Peyer's patch (tissue), 4 donors: Measurements from ENCODE around the gene ANKLE1. TPM values are rescaled to one million over a fixed set of nuclear protein-coding genes. Genes with fewer than 3 reads are reported as not detected.

Experiments
- DNase-seq, 3 donors: peaks; one replicate each; pipeline ENCODE4 v3.0.0-alpha.2; 2017 to 2019
- H3K27ac ChIP-seq, 4 donors: fragments of 200-600 bp; sonication (generic); one replicate each; pipeline ENCODE4 v1.5.1; 2016 to 2019
- H3K27me3 ChIP-seq, 2 donors: fragments of 200-600 bp; sonication (generic); one replicate each; pipeline ENCODE4 v1.5.1; 2019
- H3K36me3 ChIP-seq, 3 donors: fragments of 200-600 bp; sonication (generic); one replicate each; pipeline ENCODE4 v1.5.1; 2016 to 2019
- H3K4me1 ChIP-seq, 4 donors: fragments of 200-600 bp; sonication (generic); one replicate each; pipeline ENCODE4 v1.5.1; 2016 to 2019
- H3K4me3 ChIP-seq, 4 donors: fragments of 200-600 bp; sonication (generic); 1 replicate in 3 of 4; 2 replicates in 1 of 4; pipeline ENCODE4 v1.5.1; 2016 to 2019; ENCODE audit warnings: mild to moderate bottlenecking in 1 of 4
- H3K9me3 ChIP-seq, 4 donors: fragments of 200-600 bp; sonication (generic); one replicate each; pipeline ENCODE4 v1.5.1; 2016 to 2019; ENCODE audit warnings: mild to moderate bottlenecking in 1 of 4
- CTCF ChIP-seq, 6 experiments: fragments of 450-650 bp in 4 of 6; fragments of 200-600 bp in 2 of 6; sonication (generic) in 1 of 6; IDR thresholded peaks; one replicate each; pipeline ENCODE4 v1.5.1; 2017 to 2019; ENCODE audit warnings: antibody characterized with exemption in 6 of 6, mild to moderate bottlenecking in 3 of 6, moderate library complexity in 1 of 6
- POLR2A ChIP-seq, 2 donors: fragments of 450-650 bp; IDR thresholded peaks; one replicate each; pipeline ENCODE4 v1.5.1; 2017; ENCODE audit warnings: antibody characterized with exemption in 2 of 2, mild to moderate bottlenecking in 2 of 2, moderate library complexity in 2 of 2
- total RNA-seq, 4 donors: library from RNA; depleted of rRNA; stranded (reverse); fragments of >200 nt; gene quantifications; one replicate each; pipeline ENCODE4 v1.1.0, GENCODE V29; 2016

Gene ANKLE1
- total RNA-seq, 4 donors from 2014 or later: 0.18 to 1.3 (median 0.95) TPM; not detected in 1

GRCh38 chr19:17303940-17304267, 22.2 kb downstream of the ANKLE1 start:
- Histone ChIP-seq H3K4me3 (peak overlapping the region in 2 of 4 donors; percentile 79 to 91), H3K4me1 (peaks cover 0 to 47% (median 7%) of the 10 kb centered on the region in 4 donors), H3K36me3 (peaks cover 0 to 7% (median 0%) of the 10 kb centered on the region in 3 donors), H3K27ac (peak overlapping the region in 3 of 4 donors; percentile 32 to 91 (median 64)), H3K27me3 (no peaks in the 10 kb centered on the region), H3K9me3 (no peaks in the 10 kb centered on the region)
- peak in 1 of 3 donors; percentile 45 for DNase-seq
- TF ChIP-seq CTCF (IDR thresholded peaks at IDR 0.05) (no peak), POLR2A (IDR thresholded peaks at IDR 0.05) (no peak)

GRCh38 chr19:17304386-17305215, 22.9 kb downstream of the ANKLE1 start:
- no peaks in the 10 kb centered on the region for H3K9me3 ChIP-seq
- peaks cover 0 to 7% (median 0%) of the 10 kb centered on the region in 3 donors for H3K36me3 ChIP-seq
- DNase-seq: peak in 1 of 3 donors; percentile 38
- H3K27ac ChIP-seq: peak overlapping the region; percentile 18 to 96 (median 93)
- no peaks in the 10 kb centered on the region for H3K27me3 ChIP-seq
- H3K4me1 ChIP-seq: peaks cover 0 to 47% (median 7%) of the 10 kb centered on the region in 4 donors
- TF ChIP-seq POLR2A (IDR thresholded peaks at IDR 0.05): no peak
- H3K4me3 ChIP-seq: no peak overlapping the region

- H3K27me3 ChIP-seq: no peaks in the 10 kb centered on the region
- H3K4me3 ChIP-seq: peak overlapping the region; percentile 53 to 86 (median 74)
- H3K9me3 ChIP-seq: no peaks in the 10 kb centered on the region
- no peak for TF ChIP-seq CTCF (IDR thresholded peaks at IDR 0.05)
- TF ChIP-seq POLR2A (IDR thresholded peaks at IDR 0.05): no peak
- peak overlapping the region; percentile 18 to 96 (median 93) for H3K27ac ChIP-seq
- DNase-seq: no peak
- peaks cover 0 to 51% (median 9%) of the 10 kb centered on the region in 4 donors for H3K4me1 ChIP-seq
- H3K36me3 ChIP-seq: peaks cover 0 to 7% (median 0%) of the 10 kb centered on the region in 3 donors
These were observed 23.5 kb downstream of the ANKLE1 start for GRCh38 chr19:17305216-17305516.

GRCh38 chr19:17305517-17306284, 24.0 kb downstream of the ANKLE1 start, which contains the start of gene MRPL34:
Gene MRPL34 (plus strand): TSS chr19:17305872. CDS start chr19:17305893, 21 bp downstream.
- Histone ChIP-seq H3K36me3 (peaks cover 0 to 5% (median 0%) of the 10 kb centered on the region in 3 donors), H3K27me3 (no peaks in the 10 kb centered on the region), H3K4me3 (peak within 1 kb of the TSS; percentile 53 to 86 (median 74)), H3K27ac (peak within 1 kb of the TSS; percentile 81 to 96 (median 93)), H3K4me1 (peaks cover 0 to 56% (median 13%) of the 10 kb centered on the region in 4 donors), H3K9me3 (no peaks in the 10 kb centered on the region)
- DNase-seq: peak; percentile 97 to 99 (median 98)
- TF ChIP-seq POLR2A (IDR thresholded peaks at IDR 0.05) (peak; percentile 44 to 94), CTCF (IDR thresholded peaks at IDR 0.05) (peak; percentile 72 to 98 (median 88))

GRCh38 chr19:17306285-17306714, 24.6 kb downstream of the ANKLE1 start:
- Histone ChIP-seq H3K9me3 (no peaks in the 10 kb centered on the region), H3K27me3 (no peaks in the 10 kb centered on the region), H3K27ac (peak overlapping the region; percentile 81 to 96 (median 93)), H3K4me3 (peak overlapping the region; percentile 53 to 86 (median 74)), H3K36me3 (no peaks in the 10 kb centered on the region), H3K4me1 (peaks cover 0 to 62% (median 16%) of the 10 kb centered on the region in 4 donors)
- no peak for DNase-seq
- TF ChIP-seq POLR2A (IDR thresholded peaks at IDR 0.05) (no peak), CTCF (IDR thresholded peaks at IDR 0.05) (no peak)
